ENCODE data around the gene UQCC5. TPM values are rescaled to one million over a fixed set of nuclear protein-coding genes. Genes with fewer than 3 reads are reported as not detected.
A peak's percentile ranks its signal among the peaks of the same experiment; 100 is the strongest.

UQCC5 gene
- total RNA-seq, 1 experiment from 2014 or later: 45.8 TPM

GRCh38 chr3:52502001-52502400, 34.4 kb upstream of the UQCC5 start:
- no peak overlapping the region for H3K4me3 Mint-ChIP-seq
- Histone ChIP-seq H2BK5ac (ENCODE audit: insufficient read length, low read length) (no peak overlapping the region), H2BK15ac (ENCODE audit: low read depth, low read length) (no peak overlapping the region), H3K4me1 (ENCODE audit: insufficient read depth, low read length) (no peaks in the 10 kb centered on the region; the same call in 1 of the 2 replicates), H3K4me2 (ENCODE audit: insufficient read depth, insufficient read length, low read length) (no peak overlapping the region), H3T11ph (ENCODE audit: low read length) (no peak overlapping the region), H4K91ac (ENCODE audit: insufficient read length, low read depth, low read length) (no peak overlapping the region), H3K9me3 (ENCODE audit: control insufficient read depth, low read depth, low read length) (no peaks in the 10 kb centered on the region), H2BK120ac (ENCODE audit: low read depth, low read length, poor library complexity, severe bottlenecking) (no peak overlapping the region), H3K27me3 (ENCODE audit: insufficient read depth, low read length) (no peaks in the 10 kb centered on the region), H2AK5ac (ENCODE audit: insufficient read length, low read length) (no peak overlapping the region), H3K27ac (ENCODE audit: insufficient read length, low read depth, low read length) (no peak overlapping the region), H3K14ac (ENCODE audit: insufficient read depth, low read length) (no peak overlapping the region), H2AFZ (ENCODE audit: low read length) (no peak overlapping the region), H3K79me1 (ENCODE audit: insufficient read depth, low read depth, low read length, poor library complexity, severe bottlenecking) (no peaks in the 10 kb centered on the region), H4K8ac (replicated peaks; ENCODE audit: insufficient read length, low read depth, low read length) (no peak overlapping the region), H4K20me1 (ENCODE audit: control insufficient read depth, insufficient read depth, insufficient read length) (no peaks in the 10 kb centered on the region), H2BK20ac (ENCODE audit: low read depth, low read length, poor library complexity, severe bottlenecking) (no peak overlapping the region), H3K56ac (ENCODE audit: insufficient read length, low read depth, low read length) (no peak overlapping the region), H3K18ac (ENCODE audit: insufficient read length, low read depth, low read length) (no peak overlapping the region), H3K9ac (ENCODE audit: extremely low read depth, insufficient read length, low read length) (no peak overlapping the region), H3K23ac (ENCODE audit: insufficient read length, low read depth, low read length) (no peak overlapping the region), H3K4ac (ENCODE audit: low read depth, low read length) (no peak overlapping the region), H3K23me2 (ENCODE audit: insufficient read length, low read depth, low read length, poor library complexity, severe bottlenecking) (no peaks in the 10 kb centered on the region), H2BK12ac (ENCODE audit: insufficient read length, low read depth, low read length) (no peak overlapping the region), H3K79me2 (ENCODE audit: insufficient read depth, low read length) (no peaks in the 10 kb centered on the region), H4K5ac (ENCODE audit: insufficient read length, low read depth, low read length) (no peak overlapping the region)
- TF ChIP-seq CTCF (conservative IDR thresholded peaks at IDR 0.05): no peak
- H3K4me1 Mint-ChIP-seq: peaks cover 10 to 21% of the 10 kb centered on the region in 2 experiments
- H3K27me3 Mint-ChIP-seq (ENCODE audit: low read depth): no peaks in the 10 kb centered on the region; the same call in 1 of the 2 replicates
- H3K9me3 Mint-ChIP-seq: no peaks in the 10 kb centered on the region
- DNase-seq: no peak
- H3K36me3 Mint-ChIP-seq (ENCODE audit: insufficient read depth in 1 of 3, low read depth in 3 of 3): no peaks in the 10 kb centered on the region
- peak overlapping the region in 2 of 3 experiments; percentile 40 to 94; a peak in 2 of 7 replicates for H3K27ac Mint-ChIP-seq
- no CpG with 5 or more reads among the region's 11 CpGs for WGBS (ENCODE audit: extremely low coverage, insufficient read length, low lambda C conversion rate)

Measured in H9 (cell line).